COR-L47 (cell line): Measurements from ENCODE around the gene SHISA8.

Experiments used
- DNase-seq: peaks from one replicate; lab custom pipeline; 2025; lab: John Stamatoyannopoulos, UW

The SHISA8 gene

GRCh38 chr22:41933411-41934177 lies 18.7 kb upstream of the SHISA8 start:
- DNase-seq, result no peak

GRCh38 chr22:41932353-41932752 lies 17.5 kb upstream of the SHISA8 start:
- no peak for DNase-seq

DNA sequence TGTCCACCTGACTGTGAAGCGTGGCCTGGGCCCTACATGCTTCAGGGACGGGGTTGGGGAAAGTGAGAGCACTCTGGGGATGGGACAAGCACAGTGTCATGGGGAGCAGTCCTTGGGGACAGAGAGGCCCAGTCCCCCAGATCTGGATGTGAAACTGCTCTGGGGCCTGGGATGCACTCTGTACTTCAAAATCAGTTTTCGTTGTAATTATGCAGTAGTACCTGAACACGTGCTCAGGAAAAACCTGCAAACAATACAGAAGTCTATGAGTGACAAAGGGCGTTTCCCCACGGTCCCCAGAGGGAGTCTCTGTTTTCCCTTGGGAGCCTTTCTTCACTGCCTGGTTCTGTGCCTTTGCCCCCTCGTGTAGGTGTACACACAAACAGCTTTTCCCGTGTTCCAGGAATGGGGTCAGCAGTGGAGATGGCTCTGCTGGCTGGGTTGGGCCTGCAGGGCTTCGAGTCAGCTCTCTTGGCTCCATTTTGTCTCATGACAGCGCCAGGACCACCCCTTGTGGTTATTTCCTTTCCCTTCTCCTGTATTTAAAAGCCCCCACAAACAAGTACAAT lies 16.9 kb upstream of the SHISA8 start:
- no peak for DNase-seq

GRCh38 chr22:41929418-41929810 lies 14.5 kb upstream of the SHISA8 start:
- no peak for DNase-seq

GRCh38 chr22:41928593-41929417 lies 13.9 kb upstream of the SHISA8 start:
- no peak for DNase-seq

- DNase-seq, result no peak
Measured at GRCh38 chr22:41927813-41928212, 12.9 kb upstream of the SHISA8 start.

DNA sequence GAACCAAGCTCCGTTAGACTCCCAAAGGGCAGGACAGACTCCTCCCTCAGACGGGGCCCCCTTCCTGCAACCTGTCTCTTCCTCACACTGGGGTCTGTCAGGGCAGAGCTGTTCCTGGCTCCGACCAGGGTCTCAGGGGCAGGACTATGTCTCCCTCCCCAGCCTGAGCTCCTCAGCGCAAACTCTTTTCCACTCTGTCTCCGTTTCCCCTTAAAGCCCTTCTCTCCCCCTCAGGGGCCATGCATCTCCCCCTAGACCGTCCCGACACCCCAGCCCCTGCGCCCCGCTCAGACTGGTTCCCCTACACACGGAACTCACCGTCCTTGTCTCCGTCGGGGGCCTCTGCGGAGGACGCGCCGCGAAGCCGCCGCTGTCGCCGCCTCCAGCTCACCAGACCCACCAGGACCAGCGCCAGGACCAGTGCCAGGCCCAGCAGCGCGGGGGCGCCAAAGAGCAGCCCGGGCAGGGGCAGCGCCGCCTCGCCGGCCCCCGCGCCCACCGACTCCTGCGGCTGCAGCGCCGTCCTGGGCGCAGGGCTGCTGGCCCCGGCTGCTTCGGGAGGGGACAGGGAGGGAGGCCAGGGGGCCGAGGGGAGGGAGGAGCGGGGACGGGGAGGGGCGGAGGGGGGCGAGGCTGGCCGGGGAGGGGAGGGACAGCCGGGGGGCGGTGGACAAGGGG lies 11.0 kb upstream of the SHISA8 start:
- DNase-seq, result peak; percentile 31

GRCh38 chr22:41923595-41924276 lies 8.9 kb upstream of the SHISA8 start:
- no peak for DNase-seq

DNA sequence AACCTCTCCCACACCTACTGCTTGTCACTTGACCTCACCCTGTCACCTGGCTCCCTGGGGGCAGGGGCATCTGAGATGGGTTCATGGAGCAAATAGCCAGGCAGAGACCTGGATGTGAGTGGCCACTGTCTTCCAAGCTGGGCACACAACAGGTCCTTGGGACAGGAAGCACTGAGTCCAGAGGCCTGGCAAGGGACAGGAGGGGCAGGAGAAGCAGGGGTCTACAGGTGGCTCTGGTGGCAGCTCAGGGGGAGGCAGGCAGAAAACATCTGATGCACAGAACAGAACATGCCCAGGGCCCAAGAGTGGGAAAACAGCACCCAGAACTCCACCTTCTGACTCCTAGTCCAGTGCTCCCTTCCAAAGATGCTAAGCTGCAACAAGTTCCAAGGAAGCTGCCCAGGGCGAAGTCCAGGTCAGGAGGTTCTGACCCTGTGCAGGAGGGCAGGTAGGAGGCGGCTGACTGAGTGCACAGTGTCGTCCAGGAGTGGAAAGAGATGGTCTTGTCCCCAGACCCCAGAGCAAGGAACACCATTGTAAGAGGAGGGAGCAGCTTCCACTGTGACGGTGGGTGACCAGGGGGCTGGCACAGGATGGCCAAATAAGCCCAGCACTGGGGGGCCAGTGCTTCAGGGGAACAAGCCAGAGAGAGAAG lies 8.2 kb upstream of the SHISA8 start:
- no peak for DNase-seq

- DNase-seq, result no peak
Measured at GRCh38 chr22:41922328-41922727, 7.5 kb upstream of the SHISA8 start.

GRCh38 chr22:41920271-41920976 lies 5.5 kb upstream of the SHISA8 start:
- no peak for DNase-seq

DNA sequence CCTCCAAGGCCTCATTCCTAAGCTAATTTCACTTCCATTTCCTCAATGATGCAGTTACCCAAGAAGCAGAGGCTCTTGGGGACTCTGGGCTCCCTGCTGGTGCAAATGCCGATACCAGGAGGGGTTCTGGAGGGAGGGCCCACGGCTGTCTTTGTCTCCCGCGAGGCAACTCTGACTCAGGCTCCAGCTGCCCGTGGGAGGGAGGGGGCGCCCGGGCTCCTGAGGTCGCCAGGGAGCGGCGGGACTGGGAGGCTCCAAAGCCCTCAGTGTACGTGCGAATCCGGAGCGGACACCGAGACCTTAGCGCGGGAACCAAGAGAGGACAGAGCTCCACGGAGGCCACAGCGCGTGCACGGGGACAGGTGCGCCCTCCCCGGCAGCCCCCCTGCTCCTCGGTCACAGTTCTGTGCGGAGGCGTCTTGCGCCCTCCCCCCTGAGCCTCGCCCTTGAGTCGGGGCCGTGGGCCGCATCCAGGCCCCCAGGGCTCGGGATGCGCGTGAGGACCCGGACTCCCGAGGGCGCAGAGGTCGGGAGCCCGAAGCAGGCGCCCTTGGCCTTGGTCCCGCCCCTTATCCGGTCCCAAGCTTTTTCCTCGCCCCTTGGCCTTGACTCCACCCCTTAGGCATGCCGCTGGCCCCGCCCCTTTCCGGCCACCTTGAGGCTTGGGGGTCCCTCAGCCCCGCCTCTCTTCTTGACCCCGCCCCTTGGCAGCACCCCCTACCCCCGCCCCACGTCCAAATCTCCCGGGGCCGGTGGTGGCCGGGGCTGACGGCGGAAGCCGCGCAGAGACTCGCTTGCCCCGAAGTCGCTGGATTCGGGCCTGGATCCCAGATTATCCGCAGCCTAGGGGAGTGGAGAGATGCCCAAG lies 4.7 kb upstream of the SHISA8 start:
- DNase-seq, result no peak

- peak; percentile 44 for DNase-seq
Measured at GRCh38 chr22:41917903-41918791, 3.3 kb upstream of the SHISA8 start.

DNA sequence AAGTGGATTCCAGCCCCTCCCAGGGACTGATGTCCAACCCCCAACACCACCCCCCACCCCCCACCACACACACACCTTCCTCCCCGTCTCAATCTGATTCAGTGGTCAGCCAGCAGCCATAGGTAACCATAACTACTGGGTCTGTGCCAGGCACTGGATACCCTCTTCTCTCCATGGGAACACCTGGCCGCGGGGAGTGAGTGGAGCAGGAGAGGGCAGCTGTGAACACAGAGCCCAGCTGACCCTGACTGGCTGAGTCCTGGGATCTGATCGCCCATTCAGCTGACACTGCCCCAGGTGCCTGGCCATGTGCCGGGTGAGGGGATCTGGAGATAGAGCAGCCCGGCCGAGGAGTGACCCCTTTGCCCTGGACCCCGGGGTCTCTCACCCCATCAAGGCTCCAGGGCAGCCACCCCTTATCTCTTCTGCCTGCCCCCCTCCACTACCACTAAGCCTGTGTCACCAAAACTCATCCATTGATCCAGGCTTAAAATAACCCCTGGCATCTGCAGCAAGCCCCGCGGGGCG lies 2.6 kb upstream of the SHISA8 start:
- peak; percentile 49 for DNase-seq

DNA sequence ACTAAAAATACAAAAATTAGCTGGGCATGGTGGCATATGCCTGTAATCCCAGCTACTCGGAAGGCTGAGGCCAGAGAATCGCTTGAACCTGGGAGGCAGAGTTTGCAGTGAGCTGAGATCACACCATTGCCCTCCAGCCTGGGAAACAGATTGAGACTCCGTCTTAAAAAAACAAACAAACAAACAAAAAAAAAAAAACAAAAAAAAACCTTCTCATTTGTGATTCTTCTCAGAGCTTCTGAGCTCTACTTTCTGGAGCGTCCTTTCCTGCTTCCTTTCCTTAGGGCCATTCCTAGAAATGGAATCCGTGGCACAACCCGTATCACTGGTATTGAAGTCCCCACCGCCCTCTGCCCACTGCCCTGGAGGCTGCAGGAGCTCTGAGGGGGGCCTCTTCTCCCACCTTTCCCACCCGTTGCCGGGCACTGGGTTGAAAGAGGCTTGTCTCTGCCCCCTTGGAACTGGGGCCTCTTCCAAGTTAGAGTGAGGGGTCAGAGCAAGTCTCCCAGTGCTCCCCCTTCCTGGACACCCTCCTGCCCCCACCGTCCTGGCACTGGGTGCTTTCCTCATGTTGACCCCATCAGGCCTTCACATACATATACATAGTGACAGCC lies 2.0 kb upstream of the SHISA8 start:
- no peak for DNase-seq

DNA sequence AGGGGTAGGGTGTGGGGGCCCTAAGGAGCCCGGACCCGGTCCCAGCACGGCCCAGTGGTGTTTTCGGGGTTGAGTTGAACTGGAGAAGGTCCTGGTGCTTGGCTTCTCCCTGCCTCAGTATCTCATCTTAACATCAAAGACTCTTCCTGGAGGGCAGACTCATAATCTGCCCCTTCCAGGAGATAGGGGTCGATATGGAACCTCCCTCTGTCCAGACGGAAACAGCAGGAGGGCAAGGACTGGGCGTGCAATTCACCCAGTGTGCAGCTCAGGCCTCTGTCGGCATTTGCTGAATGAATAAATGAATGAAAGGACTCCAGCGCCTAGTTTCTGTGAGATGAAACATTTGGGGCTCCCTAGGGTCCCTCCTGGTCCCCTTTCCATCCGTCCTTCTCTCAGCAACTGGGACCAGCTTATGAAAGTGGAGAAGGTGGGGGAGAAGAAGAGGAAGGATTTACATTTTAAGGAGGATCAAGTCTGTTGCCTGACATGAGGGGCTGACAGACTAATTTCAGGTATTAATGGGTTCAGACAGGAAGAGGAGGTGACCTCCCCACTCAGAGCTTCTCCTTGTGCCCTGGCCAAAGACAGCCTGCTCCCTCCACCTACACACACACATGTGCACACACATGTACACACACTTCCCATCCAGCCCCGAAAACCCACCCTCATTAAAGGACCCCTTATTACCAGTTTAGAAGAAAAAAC lies 1.1 kb upstream of the SHISA8 start:
- no peak for DNase-seq

- no peak for DNase-seq
Measured at GRCh38 chr22:41914611-41915034, 251 bp downstream of the SHISA8 start.
